H1 (cell line): ENCODE results near the gene ADK.

ENCODE experiments used
- BRCA1 ChIP-seq: IDR thresholded peaks from 2 replicates; pipeline ENCODE4 v1.6.1; 2012; ENCODE audit warnings: low read depth, low read length, improper control_type of control experiment
- CHD1 ChIP-seq: IDR thresholded peaks from 2 replicates; pipeline ENCODE4 v1.6.1; 2012; ENCODE audit warnings: low read depth, low read length, improper control_type of control experiment
- EP300 ChIP-seq, 2 experiments: IDR thresholded peaks; 1 replicate in 1 of 2; 2 replicates in 1 of 2; pipeline ENCODE4 v1.6.1; 2011 to 2012; ENCODE audit warnings: low read depth in 2 of 2, low read length in 2 of 2, mild to moderate bottlenecking in 2 of 2, borderline replicate concordance in 1 of 2, inconsistent platforms in 1 of 2, moderate library complexity in 1 of 2
- FOSL1 ChIP-seq: IDR thresholded peaks from 2 replicates; pipeline ENCODE4 v1.6.1; 2011; ENCODE audit warnings: mild to moderate bottlenecking, low read depth, low read length, moderate library complexity; ENCODE audit not compliant: insufficient read depth
- JUN ChIP-seq: IDR thresholded peaks from 2 replicates; pipeline ENCODE4 v1.6.1; 2011; ENCODE audit warnings: low read depth, mild to moderate bottlenecking, improper control_type of control experiment, low read length
- NRF1 ChIP-seq: IDR thresholded peaks from 2 replicates; pipeline ENCODE4 v1.6.1; 2011; ENCODE audit warnings: mild to moderate bottlenecking, low read depth, low read length, improper control_type of control experiment
- POLR2A ChIP-seq, 2 experiments: IDR thresholded peaks; 1 replicate in 1 of 2; 2 replicates in 1 of 2; pipeline ENCODE4 v1.6.1; 2011; ENCODE audit warnings: low read depth in 2 of 2, low read length in 2 of 2, mild to moderate bottlenecking in 2 of 2; ENCODE audit errors: control extremely low read depth in 1 of 2
- RXRA ChIP-seq: IDR thresholded peaks from 2 replicates; pipeline ENCODE4 v1.6.1; 2011; ENCODE audit warnings: low read depth, mild to moderate bottlenecking, low read length, moderate library complexity; ENCODE audit not compliant: insufficient read depth
- SIX5 ChIP-seq: IDR thresholded peaks from 2 replicates; pipeline ENCODE4 v1.6.1; 2011; ENCODE audit warnings: mild to moderate bottlenecking, low read depth, low read length
- TCF12 ChIP-seq: IDR thresholded peaks from 2 replicates; pipeline ENCODE4 v1.6.1; 2011; ENCODE audit warnings: low read depth, mild to moderate bottlenecking, low read length
- TF ChIP-seq, protein P1 (sequence below), 3 experiments: IDR thresholded peaks; 1 replicate in 2 of 3; 2 replicates in 1 of 3; pipeline versions ENCODE4 v1.5.1 to v1.6.1; 2011; ENCODE audit warnings: low read length in 3 of 3, mild to moderate bottlenecking in 3 of 3, inconsistent platforms in 2 of 3, low read depth in 1 of 3, moderate library complexity in 1 of 3; ENCODE audit not compliant: insufficient read depth in 1 of 3; ENCODE audit errors: control extremely low read depth in 1 of 3
- TF ChIP-seq, protein P2 (sequence below): IDR thresholded peaks from 2 replicates; pipeline ENCODE4 v1.6.1; 2012; ENCODE audit warnings: low read length, inconsistent platforms

- TF ChIP-seq, protein P1, sequence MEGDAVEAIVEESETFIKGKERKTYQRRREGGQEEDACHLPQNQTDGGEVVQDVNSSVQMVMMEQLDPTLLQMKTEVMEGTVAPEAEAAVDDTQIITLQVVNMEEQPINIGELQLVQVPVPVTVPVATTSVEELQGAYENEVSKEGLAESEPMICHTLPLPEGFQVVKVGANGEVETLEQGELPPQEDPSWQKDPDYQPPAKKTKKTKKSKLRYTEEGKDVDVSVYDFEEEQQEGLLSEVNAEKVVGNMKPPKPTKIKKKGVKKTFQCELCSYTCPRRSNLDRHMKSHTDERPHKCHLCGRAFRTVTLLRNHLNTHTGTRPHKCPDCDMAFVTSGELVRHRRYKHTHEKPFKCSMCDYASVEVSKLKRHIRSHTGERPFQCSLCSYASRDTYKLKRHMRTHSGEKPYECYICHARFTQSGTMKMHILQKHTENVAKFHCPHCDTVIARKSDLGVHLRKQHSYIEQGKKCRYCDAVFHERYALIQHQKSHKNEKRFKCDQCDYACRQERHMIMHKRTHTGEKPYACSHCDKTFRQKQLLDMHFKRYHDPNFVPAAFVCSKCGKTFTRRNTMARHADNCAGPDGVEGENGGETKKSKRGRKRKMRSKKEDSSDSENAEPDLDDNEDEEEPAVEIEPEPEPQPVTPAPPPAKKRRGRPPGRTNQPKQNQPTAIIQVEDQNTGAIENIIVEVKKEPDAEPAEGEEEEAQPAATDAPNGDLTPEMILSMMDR (IDR thresholded peaks at IDR 0.05; ENCODE audit: control extremely low read depth in 1 of 3, insufficient read depth in 1 of 3, low read depth in 1 of 3, low read length in 3 of 3): no peak
- TF ChIP-seq BRCA1 (no peak), NRF1 (no peak), POLR2A (IDR thresholded peaks at IDR 0.05; ENCODE audit: control extremely low read depth in 1 of 2, low read depth in 2 of 2, low read length in 2 of 2) (no peak), RXRA (no peak), FOSL1 (no peak), EP300 (IDR thresholded peaks at IDR 0.05; ENCODE audit: borderline replicate concordance in 1 of 2, low read depth in 2 of 2, low read length in 2 of 2) (no peak), TCF12 (no peak), JUN (no peak), CHD1 (no peak), SIX5 (no peak)
- TF ChIP-seq, protein P2, sequence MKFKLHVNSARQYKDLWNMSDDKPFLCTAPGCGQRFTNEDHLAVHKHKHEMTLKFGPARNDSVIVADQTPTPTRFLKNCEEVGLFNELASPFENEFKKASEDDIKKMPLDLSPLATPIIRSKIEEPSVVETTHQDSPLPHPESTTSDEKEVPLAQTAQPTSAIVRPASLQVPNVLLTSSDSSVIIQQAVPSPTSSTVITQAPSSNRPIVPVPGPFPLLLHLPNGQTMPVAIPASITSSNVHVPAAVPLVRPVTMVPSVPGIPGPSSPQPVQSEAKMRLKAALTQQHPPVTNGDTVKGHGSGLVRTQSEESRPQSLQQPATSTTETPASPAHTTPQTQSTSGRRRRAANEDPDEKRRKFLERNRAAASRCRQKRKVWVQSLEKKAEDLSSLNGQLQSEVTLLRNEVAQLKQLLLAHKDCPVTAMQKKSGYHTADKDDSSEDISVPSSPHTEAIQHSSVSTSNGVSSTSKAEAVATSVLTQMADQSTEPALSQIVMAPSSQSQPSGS: no peak
Observed at GRCh38 chr10:74371696-74372095, 220.7 kb downstream of the ADK start.
